GM12801 (cell line): ENCODE data around the gene HSPB6.

Experiments
- TF ChIP-seq, protein P1 (sequence below): IDR thresholded peaks from one replicate; pipeline ENCODE4 v1.5.1; 2011; ENCODE audit warnings: control low read depth; ENCODE audit not compliant: insufficient read length; ENCODE audit errors: extremely low read depth

The HSPB6 gene

DNA sequence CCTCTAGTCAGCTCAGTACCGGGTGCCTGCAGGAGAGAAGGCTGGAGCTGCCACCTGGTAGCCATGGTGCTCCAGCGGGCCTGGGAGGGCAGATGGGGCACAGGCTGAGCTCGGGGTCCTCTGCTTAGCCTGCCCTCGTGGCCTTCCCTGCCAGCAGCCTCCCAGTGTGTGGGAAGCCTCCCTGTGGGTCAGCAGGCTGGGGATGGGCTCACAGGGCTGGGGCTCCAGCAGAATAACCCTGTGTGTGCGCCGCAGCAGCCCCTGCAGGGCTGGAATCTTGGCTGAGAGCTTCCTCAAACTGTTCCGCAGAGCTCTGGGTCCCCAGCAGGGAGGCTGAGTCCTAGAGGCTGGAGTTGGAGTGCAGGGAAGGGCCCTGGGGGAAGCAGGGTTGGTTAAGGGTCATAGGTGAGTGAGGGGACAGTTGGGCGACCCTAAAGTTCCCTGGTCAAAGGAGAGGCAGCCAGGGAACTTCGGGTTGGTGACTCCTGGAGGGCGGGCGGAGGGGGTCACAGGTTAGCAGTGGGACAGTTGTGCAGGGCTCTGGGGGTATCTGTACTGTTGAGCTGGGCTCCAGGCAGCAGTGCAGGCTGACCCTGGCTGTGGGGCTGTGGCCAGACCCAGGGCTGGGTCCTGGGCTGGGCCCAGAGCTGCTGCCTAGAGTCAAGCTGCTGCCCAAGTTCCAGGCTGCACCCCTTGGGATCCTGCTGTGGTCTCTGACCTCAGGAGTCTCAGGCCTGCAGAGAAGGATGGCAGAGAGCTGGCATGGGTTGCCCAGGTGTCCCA, 32.6 kb upstream of the HSPB6 start:
- TF ChIP-seq, protein P1, sequence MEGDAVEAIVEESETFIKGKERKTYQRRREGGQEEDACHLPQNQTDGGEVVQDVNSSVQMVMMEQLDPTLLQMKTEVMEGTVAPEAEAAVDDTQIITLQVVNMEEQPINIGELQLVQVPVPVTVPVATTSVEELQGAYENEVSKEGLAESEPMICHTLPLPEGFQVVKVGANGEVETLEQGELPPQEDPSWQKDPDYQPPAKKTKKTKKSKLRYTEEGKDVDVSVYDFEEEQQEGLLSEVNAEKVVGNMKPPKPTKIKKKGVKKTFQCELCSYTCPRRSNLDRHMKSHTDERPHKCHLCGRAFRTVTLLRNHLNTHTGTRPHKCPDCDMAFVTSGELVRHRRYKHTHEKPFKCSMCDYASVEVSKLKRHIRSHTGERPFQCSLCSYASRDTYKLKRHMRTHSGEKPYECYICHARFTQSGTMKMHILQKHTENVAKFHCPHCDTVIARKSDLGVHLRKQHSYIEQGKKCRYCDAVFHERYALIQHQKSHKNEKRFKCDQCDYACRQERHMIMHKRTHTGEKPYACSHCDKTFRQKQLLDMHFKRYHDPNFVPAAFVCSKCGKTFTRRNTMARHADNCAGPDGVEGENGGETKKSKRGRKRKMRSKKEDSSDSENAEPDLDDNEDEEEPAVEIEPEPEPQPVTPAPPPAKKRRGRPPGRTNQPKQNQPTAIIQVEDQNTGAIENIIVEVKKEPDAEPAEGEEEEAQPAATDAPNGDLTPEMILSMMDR: no peak

DNA sequence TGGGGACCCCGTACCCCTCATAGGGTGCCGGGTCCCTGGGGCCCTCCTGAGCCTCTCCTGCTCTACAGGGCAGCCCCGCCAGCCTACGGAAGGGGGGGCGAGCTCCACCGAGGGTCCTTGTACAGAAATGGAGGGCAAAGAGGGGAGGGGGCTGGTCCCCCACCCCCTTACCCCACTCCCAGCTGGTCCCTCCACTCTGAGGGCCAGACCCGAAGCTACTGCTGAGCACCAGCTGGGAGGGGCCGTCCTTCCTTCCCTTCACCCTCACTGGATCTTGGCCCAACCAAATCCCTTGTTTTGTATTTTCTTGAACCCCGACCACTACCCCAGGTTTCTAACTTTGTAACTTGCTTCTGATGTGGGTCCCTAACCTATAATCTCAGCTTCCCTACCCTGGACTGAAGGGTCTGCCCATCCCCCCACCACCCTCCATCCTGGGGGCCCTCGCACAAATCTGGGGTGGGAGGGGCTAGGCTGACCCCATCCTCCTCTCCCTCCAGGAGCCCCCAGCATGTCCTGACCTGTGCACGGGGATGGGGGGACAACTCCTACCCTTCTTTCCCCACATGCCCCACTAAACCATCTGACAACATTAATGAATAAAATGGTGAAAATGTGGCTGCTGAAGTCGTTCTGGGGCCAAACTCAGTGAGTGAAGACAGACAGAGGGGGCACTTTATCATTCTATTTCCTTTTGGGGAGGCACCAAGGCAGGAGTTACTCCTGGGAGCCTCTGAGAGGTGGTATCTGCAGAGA, 31.6 kb upstream of the HSPB6 start:
- TF ChIP-seq, protein P1: no peak

DNA sequence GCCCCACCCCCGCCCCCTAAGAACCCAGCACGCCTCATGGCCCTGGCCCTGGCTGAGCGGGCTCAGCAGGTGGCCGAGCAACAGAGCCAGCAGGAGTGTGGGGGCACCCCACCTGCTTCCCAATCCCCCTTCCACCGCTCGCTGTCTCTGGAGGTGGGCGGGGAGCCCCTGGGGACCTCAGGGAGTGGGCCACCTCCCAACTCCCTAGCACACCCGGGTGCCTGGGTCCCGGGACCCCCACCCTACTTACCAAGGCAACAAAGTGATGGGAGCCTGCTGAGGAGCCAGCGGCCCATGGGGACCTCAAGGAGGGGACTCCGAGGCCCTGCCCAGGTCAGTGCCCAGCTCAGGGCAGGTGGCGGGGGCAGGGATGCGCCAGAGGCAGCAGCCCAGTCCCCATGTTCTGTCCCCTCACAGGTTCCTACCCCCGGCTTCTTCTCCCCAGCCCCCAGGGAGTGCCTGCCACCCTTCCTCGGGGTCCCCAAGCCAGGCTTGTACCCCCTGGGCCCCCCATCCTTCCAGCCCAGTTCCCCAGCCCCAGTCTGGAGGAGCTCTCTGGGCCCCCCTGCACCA, 30.5 kb upstream of the HSPB6 start:
- TF ChIP-seq, protein P1: no peak

DNA sequence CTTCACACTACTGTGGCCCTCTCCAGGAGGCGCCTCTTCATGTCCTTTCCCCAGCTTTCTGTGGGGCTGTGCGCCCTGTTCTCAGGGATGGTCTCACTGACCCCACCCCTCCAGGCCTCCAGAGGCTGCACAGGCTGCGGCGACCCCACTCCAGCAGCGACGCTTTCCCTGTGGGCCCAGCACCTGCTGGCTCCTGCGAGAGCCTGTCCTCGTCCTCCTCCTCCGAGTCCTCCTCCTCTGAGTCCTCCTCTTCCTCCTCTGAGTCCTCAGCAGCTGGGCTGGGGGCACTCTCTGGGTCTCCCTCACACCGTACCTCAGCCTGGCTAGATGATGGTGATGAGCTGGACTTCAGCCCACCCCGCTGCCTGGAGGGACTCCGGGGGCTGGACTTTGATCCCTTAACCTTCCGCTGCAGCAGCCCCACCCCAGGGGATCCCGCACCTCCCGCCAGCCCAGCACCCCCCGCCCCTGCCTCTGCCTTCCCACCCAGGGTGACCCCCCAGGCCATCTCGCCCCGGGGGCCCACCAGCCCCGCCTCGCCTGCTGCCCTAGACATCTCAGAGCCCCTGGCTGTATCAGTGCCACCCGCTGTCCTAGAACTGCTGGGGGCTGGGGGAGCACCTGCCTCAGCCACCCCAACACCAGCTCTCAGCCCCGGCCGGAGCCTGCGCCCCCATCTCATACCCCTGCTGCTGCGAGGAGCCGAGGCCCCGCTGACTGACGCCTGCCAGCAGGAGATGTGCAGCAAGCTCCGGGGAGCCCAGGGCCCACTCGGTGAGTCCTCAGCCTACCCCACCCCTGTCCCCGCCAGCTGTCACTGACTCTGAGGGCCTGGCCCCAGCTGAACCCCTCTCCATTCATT, 29.7 kb upstream of the HSPB6 start:
- TF ChIP-seq, protein P1: no peak

DNA sequence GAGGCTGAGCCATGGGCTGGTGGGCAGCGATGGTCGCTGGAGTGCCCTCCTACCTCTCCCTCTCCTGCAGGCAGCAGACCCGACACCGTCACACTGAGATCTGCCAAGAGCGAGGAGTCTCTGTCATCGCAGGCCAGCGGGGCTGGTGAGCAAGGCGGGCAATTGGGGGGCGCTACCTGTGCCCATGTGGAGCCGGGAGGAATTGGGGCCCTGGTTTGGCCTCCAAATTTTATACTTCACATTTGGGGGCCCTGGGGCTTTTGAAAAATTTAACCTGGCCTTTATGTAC, 28.5 kb upstream of the HSPB6 start:
- TF ChIP-seq, protein P1: no peak

DNA sequence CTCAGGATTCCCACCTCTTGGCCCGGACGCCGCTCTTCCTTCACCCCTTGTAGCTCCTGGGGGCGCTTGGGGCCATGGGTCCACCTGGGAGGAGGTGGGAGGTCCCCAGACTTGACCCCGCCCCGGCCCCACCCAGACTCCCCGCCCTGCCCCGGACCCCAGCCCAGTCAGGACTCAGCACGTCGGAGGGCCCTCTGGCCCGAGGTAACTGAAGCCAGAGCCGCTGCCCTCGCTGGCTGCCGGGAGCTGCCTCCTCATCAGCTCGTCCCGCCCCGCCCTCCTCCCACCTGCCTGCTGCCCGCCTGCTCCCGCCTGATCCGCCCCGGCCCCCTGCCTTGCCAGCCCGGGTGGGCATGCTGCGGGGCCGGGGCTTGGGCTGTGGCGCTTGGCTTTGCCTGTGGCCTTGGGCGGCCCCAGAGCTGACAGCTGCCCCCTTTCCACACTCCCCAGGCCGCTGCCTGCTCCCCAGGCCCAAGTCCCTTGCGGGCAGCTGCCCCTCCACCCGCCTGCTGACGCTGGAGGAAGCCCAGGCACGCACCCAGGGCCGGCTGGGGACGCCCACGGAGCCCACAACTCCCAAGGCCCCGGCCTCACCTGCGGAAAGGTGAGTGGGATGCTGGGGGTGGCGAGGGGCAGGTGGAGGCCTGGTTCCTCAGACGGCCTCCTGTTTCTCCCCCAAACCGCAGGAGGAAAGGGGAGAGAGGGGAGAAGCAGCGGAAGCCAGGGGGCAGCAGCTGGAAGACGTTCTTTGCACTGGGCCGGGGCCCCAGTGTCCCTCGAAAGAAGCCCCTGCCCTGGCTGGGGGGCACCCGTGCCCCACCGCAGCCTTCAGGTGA, 27.9 kb upstream of the HSPB6 start:
- TF ChIP-seq, protein P1: no peak
